Ramos (cell line): Measurements from ENCODE around the gene CDK5RAP1.
"Not testable (repeated sequence)": the region's sequence is repeated elsewhere in the genome, so short reads cannot be mapped to it uniquely, and the experiment has no call there.

Source experiments
- in situ Hi-C: fragments of 300-500 bp; cut with MboI; formaldehyde crosslinking; loops from one replicate; pipeline ENCODE4 v1.14.3; 2022; ENCODE audit warnings: low sequenced_read_pairs; ENCODE audit not compliant: unreplicated experiment

The CDK5RAP1 gene

GRCh38 chr20:33401184-33401920, at the start of gene CDK5RAP1:
CDK5RAP1 (minus strand) TSS chr20:33401519; CDS start chr20:33397064, 4,455 bp downstream.
- in situ Hi-C loops = no loop called here

- in situ Hi-C loops = loop anchor here (5.0 to 25.0 kb wide), 2 partner anchors 201 to 661 kb away; partner anchors contain the start of gene EIF2S2
Observed at GRCh38 chr20:33450867-33451266, 49.5 kb upstream of the CDK5RAP1 start.

GRCh38 chr20:33445881-33446625, 44.7 kb upstream of the CDK5RAP1 start:
- in situ Hi-C loops = no loop called here

- in situ Hi-C loops = no loop called here
Observed at GRCh38 chr20:33444797-33445560, 43.7 kb upstream of the CDK5RAP1 start.

- in situ Hi-C loops = no loop called here
Observed at GRCh38 chr20:33443512-33444239, 42.4 kb upstream of the CDK5RAP1 start, which contains the start of gene SNTA1. SNTA1 (minus strand) TSS chr20:33443763; CDS start chr20:33443620, 143 bp downstream.

GRCh38 chr20:33443006-33443511, 41.7 kb upstream of the CDK5RAP1 start:
- in situ Hi-C loops = no loop called here

GRCh38 chr20:33442136-33443005, 41.1 kb upstream of the CDK5RAP1 start:
- in situ Hi-C loops = no loop called here

GRCh38 chr20:33441142-33441955, 40.0 kb upstream of the CDK5RAP1 start:
- in situ Hi-C loops = no loop called here

- in situ Hi-C loops = not testable (repeated sequence)
Observed at GRCh38 chr20:33440562-33440961, 39.2 kb upstream of the CDK5RAP1 start.

GRCh38 chr20:33438481-33438880, 37.2 kb upstream of the CDK5RAP1 start:
- in situ Hi-C loops = no loop called here

- in situ Hi-C loops = no loop called here
Observed at GRCh38 chr20:33437141-33437911, 36.0 kb upstream of the CDK5RAP1 start.

- in situ Hi-C loops = no loop called here
Observed at GRCh38 chr20:33434434-33434833, 33.1 kb upstream of the CDK5RAP1 start.

GRCh38 chr20:33433465-33434234, 32.3 kb upstream of the CDK5RAP1 start:
- in situ Hi-C loops = no loop called here

GRCh38 chr20:33431797-33432381, 30.6 kb upstream of the CDK5RAP1 start:
- in situ Hi-C loops = no loop called here

- in situ Hi-C loops = not testable (repeated sequence)
Observed at GRCh38 chr20:33423875-33424274, 22.6 kb upstream of the CDK5RAP1 start.

- in situ Hi-C loops = no loop called here
Observed at GRCh38 chr20:33423141-33423834, 22.0 kb upstream of the CDK5RAP1 start.
